GM18870 (cell line): Measurements from ENCODE around the gene NPDC1.

ENCODE experiments used
- ATAC-seq: cut with Tn5 transposase; IDR thresholded peaks from one replicate; pipeline ENCODE4 v1.9.1; 2021; ENCODE audit warnings: moderate library complexity; ENCODE audit not compliant: unreplicated experiment

Gene NPDC1

DNA sequence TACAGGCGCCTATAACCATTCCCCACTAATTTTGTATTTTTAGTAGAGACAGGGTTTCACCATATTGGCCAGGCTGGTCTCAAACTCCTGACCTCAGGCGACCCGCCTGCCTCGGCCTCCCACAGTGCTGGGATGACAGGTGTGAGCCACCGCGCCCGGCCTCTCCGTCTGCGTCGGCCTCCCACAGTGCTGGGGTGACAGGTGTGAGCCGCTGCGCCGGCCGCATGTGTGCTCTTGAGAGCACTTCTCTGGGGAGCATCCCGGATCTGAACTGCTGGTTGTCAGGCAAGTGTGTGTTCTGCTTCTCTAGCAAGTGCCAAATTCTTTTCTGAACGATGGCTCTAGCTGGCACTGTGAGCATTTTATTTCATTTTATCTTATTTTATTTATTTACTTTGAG lies 11.6 kb upstream of the NPDC1 start:
- ATAC-seq, result no peak

DNA sequence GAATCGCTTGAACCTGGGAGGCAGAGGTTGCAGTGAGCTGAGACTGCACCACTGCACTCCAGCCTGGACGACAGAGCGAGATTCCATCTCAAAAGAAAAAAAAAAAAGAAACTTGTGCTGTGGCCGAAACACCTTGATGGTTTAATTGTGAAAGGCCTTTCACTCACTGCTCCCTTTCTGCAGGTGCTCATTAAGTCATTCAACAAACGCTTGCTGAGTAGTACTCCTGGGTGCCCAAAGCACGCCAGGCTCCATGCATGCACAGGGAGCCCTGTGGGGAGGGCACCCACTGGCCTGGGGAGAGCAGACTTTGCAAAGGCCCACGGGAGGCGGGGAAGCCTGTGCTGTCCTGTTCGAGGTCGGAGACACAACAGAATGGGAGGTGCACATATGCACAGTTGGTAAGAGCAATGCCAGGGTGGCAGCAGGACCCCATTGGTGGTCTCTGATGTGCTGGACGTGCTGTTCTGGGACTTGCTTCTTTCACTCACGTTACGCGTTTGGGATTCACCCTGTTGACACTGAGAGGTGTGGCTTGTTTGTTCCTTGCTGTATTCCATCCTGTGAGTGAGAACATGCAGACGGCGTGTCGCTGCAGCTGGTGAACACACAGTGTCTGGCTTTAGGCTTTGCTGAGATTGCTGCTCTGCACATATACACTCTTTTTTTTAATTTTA lies 10.9 kb upstream of the NPDC1 start:
- no peak for ATAC-seq

DNA sequence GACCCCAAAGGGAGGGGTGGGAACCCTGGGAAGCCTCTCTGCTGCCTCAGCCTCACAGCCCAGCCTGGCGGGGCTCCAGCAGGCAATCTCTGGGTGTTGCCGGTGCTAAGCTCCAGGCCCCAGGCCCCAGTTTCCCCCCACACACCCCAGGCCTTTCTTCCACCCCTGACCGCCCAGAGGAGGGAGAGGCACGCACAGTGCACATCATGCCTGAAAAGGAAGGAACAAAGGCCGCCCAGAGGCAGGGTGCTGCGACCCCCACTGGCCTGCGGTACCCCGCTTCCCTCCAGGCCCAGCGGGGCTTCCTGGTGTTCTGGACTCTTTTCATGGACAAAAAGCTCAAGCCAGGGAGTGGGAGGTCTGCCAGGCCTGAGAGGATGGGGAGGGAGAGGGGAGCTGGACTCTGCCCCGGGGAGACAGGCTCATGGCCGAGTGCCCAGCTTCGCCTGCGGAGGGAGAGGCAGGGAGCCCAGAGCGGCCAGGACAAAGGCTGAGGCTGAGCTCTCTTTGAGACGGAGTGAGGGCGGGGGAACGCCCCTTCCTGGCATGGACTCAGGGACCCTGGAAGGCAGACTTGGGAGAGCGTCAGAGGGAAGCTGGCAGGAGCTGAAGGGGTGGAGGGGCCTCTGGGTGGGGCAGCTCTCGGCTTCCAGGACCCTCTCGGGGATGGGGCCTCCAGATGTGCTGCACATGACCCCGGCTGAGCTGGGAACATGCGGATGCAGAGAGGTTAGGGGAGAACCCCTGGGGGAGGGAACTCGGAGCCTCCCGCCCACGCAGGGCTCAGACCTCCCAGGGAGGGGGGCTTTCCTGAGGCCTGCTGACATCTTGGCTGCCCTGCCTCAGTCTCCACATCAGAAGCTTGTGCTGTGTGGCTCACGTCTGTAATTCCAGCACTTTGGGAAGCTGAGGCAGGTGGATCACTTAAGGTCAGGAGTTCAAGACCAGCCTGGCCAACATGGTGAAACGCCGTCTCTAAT lies 9.7 kb upstream of the NPDC1 start:
- ATAC-seq, result no peak

DNA sequence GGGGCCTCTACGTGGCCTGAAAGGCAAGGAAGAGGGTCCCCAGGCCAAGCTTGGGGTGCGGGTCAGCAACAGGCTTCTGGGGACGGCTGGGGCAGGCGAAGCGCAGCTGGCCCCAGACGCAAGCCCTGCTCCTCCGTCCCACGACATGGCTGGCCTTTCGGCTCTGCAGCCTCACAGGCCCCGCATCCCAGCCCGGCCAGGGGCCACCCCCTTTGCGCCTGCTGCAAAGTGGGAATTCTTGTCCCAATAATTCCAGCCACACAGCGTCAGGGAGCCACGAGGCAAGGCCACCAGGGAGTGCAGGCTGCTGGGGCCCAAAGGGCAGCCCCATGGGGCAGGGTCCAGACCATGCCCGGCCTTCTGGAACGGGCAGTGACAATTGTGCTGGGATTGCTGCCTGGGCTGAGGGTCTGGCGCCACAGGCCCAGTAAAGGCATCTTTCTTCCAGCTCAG lies 9.0 kb upstream of the NPDC1 start:
- no peak for ATAC-seq

DNA sequence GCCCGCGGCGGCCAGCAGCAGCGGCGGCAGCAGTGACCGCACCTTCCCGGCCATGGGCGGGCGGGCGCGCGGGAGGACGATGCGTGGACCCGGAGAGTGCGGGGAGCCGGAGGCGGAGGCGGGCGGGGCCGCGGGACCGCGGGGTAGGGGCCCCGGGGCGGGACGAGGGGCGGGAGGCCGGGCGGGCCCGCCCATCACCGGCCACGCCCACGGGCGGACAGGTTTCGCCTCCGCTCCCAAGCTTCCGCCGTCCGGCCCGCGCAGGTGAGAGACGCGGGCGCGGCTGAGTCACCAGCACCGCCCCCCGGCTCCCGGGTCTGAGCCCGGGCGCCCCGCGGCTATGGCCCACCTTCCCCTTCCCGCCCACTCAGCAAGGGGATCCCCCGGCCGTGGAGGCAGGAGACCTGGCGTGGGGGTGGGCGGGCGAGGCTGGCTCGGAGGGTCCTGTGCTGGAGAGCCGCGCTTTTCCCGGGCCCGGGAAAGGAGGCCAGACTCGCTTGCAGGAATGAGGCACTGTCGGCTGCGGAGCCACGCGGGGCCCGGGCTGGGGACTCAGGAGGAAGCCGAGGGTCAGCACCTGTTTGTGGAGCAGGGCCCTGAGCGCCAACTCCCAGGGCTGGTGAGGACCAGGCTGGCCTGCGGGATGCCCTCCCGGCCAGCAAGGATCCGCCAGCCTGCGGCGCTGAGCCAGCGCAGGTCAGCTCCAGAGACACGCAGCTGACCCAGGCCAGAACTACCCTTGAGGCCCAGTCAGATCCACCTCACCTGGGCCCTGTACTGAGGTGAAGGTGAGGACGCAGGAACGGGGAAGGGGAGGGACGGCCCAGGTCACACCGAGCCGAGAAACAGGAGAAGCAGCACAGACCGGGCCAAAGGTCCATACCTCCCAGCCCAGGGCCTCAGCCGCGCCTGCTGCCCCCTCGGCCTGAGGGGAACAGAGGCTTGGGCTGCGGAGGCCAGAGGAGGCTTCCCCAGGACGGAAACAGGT lies 8.3 kb upstream of the NPDC1 start, which contains the start of gene ENTPD2:
ENTPD2 (minus strand) TSS at position 118 of the 988 bp plus-strand sequence; CDS start at position 54, 64 bp downstream.
- ATAC-seq, result no peak

DNA sequence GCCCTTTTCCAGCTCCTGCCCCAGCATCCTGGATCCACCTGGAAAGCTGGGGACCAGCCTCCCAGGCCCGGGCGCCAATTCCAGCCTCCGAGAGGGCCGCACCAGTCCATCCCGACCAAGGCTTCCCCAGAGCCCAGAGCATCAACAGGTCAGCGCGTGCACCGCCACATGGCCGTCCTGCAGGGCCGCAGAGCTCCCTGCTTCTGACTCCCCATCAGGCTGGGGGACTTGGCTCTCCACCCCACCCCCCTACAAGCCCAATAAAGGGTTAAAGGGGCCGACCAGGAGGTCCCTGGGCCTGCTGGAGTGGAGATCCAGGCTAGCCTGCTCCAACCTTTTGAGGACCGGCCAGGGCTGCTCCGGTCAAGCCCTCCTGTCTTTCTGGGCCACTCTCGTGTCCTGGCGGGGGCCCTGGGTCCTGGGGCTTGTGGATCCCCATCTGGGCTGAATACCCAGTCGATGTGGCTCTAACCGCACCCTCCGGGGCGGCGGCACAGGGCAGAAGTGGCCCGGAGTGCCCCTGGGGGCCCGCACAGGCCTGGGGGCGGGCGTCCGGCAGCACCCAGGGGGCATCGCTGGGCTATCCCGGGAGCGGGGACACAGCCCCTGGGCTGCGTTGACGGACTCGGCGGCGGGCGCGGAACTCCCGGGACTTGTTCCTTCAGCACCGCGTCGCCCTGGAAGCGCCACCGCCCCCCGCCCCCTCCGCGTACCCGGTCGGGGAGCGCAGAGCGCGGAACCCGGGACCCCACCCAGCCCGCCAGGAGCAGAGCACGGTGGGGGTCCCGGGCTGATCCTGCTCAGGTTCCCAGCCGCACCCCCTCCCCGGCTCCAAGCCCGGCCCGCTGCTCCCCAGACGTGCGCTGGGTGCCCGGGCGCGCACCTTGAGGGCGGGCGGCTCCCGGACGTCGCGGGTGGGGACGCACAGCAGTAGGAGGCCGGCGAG lies 7.3 kb upstream of the NPDC1 start:
- ATAC-seq, result no peak

DNA sequence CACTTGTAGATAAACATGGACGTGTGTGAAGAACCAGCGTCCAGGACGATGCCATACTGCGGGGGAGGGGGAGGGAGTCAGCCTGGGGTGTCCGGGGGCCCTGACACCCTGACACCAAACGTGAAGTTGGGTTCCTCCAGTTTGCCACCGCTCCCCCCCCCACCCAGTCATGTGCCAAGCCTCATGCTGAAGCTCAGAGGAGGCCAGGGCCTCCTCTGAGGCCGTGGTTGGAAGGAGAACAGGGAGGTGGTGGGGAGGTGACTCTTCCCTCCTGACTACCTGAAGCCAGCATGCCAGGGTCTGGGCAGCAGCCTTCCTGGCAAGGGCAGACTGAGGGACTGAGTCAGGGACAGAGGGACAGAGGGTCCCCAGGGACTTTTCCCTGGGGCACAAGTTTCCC lies 6.3 kb upstream of the NPDC1 start:
- no peak for ATAC-seq

DNA sequence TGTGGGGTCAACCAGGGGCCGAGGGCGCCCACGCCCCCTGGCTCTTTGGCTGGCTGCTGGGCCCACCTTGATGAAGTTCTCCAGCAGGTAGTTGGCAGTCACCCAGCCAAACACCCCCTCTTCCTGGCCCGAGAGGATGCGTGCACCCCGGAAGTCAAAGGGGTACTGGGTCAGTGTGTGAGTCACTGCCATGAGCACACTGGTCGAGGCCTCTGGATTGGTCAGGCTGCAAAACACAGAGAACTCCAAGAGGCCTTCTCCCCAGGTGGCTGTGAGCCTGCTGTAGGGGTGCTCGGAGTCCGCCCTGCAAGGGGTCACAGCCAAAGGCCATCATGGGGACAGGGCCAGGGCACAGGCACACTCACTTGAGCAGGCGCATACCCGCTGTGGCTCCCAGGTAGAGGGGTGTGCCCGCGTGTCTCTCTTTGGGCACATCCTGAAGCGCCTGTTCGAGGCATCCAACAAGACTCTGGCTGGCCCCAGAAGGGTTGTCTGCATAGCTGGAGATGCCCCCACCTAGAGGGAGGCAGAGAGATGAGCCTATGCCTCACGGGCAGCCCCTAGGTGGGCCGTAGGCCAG lies 5.3 kb upstream of the NPDC1 start:
- no peak for ATAC-seq

DNA sequence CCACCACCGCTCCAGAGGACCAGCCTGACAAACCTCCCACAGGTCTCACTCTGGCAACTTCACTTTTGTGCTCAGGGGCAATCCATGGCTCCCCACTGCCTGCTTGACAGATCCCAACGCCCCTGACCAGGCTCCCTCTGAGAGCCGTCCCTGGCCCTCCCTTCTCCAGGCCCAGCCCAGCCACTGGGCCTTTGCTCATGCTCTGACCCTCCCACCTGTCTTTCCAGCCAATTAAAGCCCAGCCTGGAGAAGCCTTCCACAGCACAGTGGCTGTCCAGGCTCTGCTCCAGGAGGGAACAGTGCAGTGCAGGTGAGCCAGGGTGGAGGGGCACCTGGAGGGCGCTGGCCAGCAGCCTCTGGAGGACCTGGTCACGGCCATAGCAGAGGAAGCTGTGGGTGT lies 4.6 kb upstream of the NPDC1 start:
- no peak for ATAC-seq

DNA sequence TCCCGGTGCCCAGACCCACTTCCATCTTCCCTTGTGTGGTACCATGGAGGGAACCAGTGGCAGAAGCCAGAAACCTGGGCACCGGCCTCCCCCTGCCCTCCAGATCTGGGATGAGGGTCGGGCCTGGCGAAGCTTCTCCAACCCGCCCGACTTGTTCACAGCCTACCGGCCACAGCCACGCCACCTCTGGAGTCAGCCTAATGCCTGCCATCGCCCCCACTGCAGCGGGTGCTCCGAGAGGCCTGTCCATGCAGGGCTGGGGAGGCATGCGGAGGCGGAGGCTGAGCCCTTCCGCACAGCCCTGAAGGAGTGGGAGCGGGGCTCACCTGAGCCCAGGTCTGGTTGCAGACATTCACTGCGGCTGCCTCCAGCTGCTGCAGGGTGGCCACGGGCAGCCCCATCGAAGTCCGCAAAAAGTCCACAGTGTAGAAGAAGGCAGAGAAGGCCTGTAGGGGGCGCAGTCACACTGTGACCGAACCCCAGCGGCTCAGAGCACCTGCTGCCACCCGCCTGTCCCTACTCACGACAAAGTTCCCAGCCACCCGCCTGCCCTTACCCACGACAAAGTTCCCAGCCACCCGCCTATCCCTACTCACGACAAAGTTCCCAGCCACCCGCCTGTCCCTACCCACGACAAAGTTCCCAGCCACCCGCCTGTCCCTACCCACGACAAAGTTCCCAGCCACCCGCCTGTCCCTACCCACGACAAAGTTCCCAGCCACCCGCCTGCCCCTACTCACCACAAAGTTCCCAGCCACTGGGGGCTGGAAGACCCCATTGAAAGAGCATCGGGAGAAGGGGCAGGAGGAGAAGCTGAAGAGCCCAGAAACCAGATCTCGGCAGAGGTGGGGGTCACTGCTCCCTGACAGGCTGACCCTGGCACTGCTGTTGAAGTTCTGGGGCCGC lies 3.8 kb upstream of the NPDC1 start:
- ATAC-seq, result no peak

DNA sequence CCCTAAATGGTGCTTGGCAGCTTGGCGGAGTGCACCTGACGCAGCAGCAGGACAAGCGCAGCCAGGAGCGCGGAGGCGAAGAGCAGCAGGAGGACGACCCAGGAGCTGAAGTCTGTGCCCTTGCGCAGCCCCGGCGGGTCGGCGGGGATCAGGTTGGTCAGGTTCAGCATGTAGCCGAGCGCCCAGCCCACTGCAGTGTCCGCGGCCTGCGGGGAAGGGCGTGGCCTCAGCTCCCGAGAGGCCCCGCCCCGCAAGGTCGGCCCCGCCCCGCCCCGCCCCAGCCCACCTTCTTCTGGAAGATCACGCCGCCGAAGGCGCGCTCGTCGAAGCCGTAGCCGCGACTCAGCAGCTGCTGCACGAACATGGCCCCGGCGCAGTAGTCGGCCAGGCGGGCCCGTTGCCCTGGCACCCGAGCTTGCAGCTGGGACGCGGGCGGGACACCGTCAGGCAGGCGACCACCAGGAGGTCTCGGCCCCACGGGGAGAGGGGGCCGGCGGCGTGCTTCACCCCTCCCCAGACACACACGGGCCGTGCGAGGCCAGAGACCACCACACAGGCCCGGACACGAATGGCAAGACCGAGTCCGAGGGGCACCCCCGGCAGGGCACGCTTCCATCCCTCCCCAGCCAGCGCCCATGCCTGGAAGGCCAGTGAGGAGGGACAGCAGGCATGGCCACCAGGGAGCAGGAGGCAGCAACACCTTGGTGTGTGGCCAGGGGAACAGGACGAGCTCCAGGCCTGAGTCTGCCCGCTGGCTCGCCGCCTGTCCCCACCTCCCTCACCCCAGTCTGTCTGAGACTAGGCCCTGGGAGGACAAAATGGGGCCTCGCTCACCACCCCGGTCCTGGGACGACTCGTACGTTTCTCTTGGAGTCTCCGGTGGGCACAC lies 2.9 kb upstream of the NPDC1 start:
- no peak for ATAC-seq

DNA sequence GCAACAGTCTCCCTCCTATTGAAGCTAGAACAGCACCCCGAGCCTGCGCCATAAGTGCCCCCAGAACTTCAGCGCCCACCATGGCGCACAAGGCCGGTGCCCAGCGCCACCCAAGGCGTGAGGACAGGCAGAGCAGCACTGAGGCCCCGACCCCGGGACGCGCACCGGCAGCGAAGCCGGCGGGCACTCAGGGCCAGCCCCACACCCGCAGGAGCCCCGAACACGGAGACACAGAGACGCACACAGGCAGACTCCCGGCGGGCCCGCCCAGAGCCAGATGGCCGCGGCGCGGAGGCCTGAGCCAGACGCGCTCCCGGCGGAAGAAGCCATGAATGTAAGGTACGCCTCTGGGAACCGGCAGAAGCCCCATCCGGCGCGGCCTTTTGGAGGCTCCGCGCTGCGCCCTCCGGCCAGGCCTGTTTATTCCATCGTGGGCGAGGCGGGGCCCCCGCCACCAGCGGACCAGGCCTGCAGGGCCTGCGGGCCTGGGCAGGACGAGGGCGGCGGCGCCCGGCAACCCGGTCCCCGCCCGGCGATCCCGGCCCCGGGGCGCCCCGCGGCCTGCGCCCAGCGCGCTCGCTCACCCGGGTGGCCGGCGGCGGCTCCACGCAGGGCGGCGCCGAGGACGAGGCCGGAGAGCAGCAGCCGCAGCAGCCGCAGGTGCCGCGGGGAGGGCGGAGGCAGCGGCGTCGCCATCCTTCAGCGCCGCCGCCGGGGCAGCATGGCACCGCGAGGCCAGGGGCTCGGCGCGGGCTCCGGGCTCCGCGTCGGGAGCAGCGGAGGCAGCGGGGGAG lies 486 bp downstream of the NPDC1 start:
- no peak for ATAC-seq

DNA sequence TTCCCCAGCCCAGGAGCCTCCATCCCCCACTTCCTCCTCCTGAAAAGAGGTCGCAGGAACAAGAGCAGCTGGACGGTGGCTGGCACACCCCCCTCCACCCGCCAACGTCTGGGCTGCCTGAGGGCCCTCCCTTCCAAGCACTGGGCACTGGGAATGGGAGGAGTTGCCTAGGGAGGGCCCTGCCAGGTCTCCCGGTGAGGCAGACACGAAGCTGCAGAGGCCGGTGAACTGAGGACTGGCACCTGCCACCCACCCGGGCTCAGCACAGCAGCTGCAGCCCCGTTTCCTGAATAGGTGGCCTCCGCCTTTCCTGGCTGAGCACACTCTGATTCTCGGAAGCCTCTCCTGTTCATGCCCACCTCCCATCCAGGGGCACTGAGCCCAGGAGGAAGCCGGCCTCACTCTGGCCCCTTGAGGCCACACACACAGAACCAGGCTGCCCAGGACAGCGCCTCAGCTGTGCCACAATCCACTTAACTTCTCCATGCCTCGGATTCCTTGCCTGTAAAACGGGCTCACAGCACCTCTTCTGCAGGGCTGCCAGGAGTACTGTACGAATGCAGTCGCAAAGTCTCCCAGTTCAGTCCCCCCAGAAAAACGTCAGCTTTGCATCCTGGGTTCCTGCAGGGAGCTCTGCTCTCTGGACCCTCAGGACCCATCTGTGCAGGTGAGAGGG lies 1.3 kb downstream of the NPDC1 start:
- ATAC-seq, result no peak

DNA sequence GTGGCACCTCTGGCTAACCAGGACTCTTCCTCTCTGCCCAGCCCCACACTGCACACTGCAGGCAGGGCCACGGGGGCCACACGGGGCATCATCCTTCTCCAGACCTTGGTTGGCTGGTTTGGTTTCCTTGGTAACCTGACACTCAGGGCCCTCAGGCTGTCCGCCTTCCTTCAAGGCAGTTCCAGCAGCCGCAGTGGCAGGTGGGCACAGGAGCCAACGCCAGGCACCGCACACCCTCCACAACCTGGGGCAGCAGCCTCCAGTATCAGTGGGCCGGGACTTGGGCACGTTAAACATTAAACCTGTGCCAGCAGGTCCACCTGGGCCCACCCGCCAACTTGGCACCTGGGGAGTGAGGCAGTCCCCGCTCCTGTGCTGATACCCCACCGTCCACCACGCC lies 1.9 kb downstream of the NPDC1 start:
- ATAC-seq, result no peak

DNA sequence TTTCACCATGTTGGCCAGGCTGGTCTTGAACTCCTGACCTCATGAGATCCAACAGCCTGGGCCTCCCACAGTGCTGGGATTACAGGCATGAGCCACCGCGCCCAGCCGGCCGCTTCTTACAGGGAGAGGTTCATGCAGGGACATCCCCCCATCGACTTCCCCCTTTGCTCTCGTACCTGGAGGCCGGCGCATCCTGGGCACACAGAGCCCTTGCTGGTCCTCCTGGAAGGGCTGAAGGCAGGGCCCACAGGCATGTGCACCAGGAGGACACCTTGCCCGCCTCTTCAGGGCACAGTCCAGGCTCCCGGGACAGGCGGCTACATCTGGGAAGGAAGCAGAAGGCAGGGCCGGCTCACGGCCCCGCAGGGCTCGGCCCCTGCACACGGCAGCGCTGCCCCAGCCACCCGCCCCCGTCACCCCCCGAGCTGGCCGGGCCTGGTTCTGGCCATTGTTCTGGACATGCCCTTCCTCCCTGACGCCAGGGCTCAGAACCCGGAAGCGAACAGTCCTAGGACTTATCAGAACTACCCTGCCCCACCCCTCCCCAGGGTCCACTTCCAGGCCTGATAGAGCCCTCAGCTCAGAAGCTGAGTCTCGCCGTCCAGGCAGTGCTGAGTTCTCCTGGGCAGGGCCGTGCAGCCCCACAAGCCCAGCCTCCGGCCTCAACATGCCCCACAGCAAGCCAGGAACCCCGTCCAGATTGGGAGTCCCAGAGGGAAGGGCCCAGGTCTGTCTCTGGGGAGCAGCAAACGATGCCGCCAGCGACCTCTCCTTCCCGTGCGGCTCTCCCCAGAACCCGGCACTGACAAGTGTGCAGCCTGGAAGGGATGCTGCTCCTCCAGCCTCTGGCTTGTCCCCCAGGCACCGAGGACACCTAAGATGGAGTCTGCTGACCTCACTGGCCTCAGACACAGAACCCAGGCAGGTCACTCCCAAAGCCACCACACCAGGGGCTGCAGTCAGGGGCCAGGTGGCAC lies 2.9 kb downstream of the NPDC1 start:
- no peak for ATAC-seq
